Gastroesophageal sphincter (tissue), 3 donors: ENCODE measurements around the gene CACNA1C.

Source experiments
- POLR2A ChIP-seq, 2 donors: fragments of 450-650 bp; IDR thresholded peaks; one replicate each; pipeline ENCODE4 v1.6.1; 2017; ENCODE audit warnings: antibody characterized with exemption in 2 of 2, mild to moderate bottlenecking in 2 of 2, moderate library complexity in 1 of 2
- TF ChIP-seq, protein P1 (sequence below), 4 experiments: fragments of 200-600 bp in 2 of 4; fragments of 450-650 bp in 2 of 4; sonication (generic) in 1 of 4; IDR thresholded peaks; one replicate each; pipeline ENCODE4 v1.5.1; 2017 to 2019; ENCODE audit warnings: antibody characterized with exemption in 4 of 4, mild to moderate bottlenecking in 2 of 4, moderate library complexity in 2 of 4

DNA sequence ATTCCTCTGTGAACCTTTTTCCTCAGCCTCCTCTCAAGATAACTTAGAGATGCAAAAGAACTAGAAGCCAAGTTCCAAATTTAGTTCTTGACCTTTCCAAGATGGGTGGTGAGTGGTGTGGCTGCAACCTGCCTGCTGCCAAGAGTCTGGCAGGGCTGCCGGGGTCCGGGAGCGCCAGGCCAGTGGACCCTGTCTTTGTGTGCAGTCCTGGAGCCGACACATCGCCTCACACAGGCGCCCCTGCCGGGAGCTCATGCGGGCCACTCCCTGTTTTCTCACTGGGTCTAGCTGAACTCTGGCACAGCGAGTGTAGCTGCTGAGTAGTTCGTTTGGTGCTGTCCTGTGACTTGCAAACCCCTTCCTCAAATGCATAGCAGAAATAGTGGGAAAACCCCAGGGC lies 84.9 kb downstream of the CACNA1C start:
- TF ChIP-seq, protein P1, sequence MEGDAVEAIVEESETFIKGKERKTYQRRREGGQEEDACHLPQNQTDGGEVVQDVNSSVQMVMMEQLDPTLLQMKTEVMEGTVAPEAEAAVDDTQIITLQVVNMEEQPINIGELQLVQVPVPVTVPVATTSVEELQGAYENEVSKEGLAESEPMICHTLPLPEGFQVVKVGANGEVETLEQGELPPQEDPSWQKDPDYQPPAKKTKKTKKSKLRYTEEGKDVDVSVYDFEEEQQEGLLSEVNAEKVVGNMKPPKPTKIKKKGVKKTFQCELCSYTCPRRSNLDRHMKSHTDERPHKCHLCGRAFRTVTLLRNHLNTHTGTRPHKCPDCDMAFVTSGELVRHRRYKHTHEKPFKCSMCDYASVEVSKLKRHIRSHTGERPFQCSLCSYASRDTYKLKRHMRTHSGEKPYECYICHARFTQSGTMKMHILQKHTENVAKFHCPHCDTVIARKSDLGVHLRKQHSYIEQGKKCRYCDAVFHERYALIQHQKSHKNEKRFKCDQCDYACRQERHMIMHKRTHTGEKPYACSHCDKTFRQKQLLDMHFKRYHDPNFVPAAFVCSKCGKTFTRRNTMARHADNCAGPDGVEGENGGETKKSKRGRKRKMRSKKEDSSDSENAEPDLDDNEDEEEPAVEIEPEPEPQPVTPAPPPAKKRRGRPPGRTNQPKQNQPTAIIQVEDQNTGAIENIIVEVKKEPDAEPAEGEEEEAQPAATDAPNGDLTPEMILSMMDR (IDR thresholded peaks at IDR 0.05), result no peak
- TF ChIP-seq POLR2A (IDR thresholded peaks at IDR 0.05), result no peak
